Thyroid gland (tissue), 4 donors: ENCODE results near the gene CACNA1B.

Source experiments
- POLR2A ChIP-seq, 2 donors: fragments of 450-650 bp; IDR thresholded peaks; one replicate each; pipeline ENCODE4 v1.6.1; 2017; ENCODE audit warnings: antibody characterized with exemption in 2 of 2, mild to moderate bottlenecking in 2 of 2, moderate library complexity in 1 of 2
- TF ChIP-seq, protein P1 (sequence below), 6 experiments: fragments of 200-600 bp in 3 of 6; fragments of 450-650 bp in 3 of 6; sonication (generic) in 3 of 6; IDR thresholded peaks; one replicate each; pipeline ENCODE4 v1.5.1; 2016 to 2019; ENCODE audit warnings: antibody characterized with exemption in 6 of 6, mild to moderate bottlenecking in 2 of 6, inconsistent platforms in 1 of 6, moderate library complexity in 1 of 6

DNA sequence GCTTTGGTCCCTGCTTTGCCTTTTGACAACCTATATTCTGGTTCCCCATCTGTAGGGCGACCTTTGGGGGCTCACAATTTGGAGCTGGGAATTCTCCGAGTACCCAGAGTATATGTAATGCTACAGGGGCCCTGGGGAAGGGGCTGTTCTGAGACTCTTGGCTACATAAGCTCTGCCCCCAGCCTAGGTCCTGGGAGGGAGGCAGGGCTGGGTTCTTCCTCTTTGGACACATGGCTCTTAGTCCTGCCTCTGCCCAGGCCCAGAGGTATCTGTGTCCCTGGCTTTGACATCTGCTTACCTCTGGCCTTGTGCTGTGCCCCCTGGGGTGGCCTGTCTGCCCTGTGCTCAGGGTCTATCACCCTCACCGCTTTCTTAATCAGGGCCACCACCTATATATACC lies 181.6 kb downstream of the CACNA1B start:
- TF ChIP-seq POLR2A (IDR thresholded peaks at IDR 0.05): no peak
- TF ChIP-seq, protein P1, sequence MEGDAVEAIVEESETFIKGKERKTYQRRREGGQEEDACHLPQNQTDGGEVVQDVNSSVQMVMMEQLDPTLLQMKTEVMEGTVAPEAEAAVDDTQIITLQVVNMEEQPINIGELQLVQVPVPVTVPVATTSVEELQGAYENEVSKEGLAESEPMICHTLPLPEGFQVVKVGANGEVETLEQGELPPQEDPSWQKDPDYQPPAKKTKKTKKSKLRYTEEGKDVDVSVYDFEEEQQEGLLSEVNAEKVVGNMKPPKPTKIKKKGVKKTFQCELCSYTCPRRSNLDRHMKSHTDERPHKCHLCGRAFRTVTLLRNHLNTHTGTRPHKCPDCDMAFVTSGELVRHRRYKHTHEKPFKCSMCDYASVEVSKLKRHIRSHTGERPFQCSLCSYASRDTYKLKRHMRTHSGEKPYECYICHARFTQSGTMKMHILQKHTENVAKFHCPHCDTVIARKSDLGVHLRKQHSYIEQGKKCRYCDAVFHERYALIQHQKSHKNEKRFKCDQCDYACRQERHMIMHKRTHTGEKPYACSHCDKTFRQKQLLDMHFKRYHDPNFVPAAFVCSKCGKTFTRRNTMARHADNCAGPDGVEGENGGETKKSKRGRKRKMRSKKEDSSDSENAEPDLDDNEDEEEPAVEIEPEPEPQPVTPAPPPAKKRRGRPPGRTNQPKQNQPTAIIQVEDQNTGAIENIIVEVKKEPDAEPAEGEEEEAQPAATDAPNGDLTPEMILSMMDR (IDR thresholded peaks at IDR 0.05): no peak
